ENCODE results near the gene FAM234B.
A peak's percentile ranks its signal among the peaks of the same experiment; 100 is the strongest.

FAM234B gene

GRCh38 chr12:13103391-13104033 is 59.3 kb downstream of the FAM234B start, which contains the start of gene GSG1:
Gene GSG1 (minus strand): TSS chr12:13103667. CDS start chr12:13103512, 155 bp downstream.
- H3K9me3 ChIP-seq (ENCODE audit: control insufficient read depth in 5 of 5, low read length in 5 of 5): peaks cover 0 to 3% (median 0%) of the 10 kb centered on the region in 5 donors
- no peaks in the 10 kb centered on the region for H3K36me3 ChIP-seq (ENCODE audit: control insufficient read depth in 5 of 5, insufficient read depth in 5 of 5, low read length in 5 of 5)
- H3K4me3 ChIP-seq (ENCODE audit: low read depth in 1 of 5, low read length in 5 of 5): peak within 1 kb of the TSS in 3 of 5 donors; percentile 3 to 64 (median 19)
- peak within 1 kb of the TSS in 4 of 5 donors; percentile 16 to 90 (median 90) for H3K9ac ChIP-seq (ENCODE audit: low read length in 5 of 5)
- H3K27me3 ChIP-seq (ENCODE audit: control insufficient read depth in 5 of 5, insufficient read depth in 4 of 5, low read length in 5 of 5): no peaks in the 10 kb centered on the region
- peaks cover 26 to 49% (median 44%) of the 10 kb centered on the region in 5 donors for H3K4me1 ChIP-seq (ENCODE audit: control insufficient read depth in 5 of 5, insufficient read depth in 5 of 5, low read length in 5 of 5)
- peak within 1 kb of the TSS; percentile 95 for H3K27ac ChIP-seq (ENCODE audit: low read depth, low read length)

GRCh38 chr12:13104409-13104808 is 60.2 kb downstream of the FAM234B start:
- Histone ChIP-seq H3K9ac (ENCODE audit: low read length in 5 of 5) (no peak overlapping the region), H3K27me3 (ENCODE audit: control insufficient read depth in 5 of 5, insufficient read depth in 4 of 5, low read length in 5 of 5) (no peaks in the 10 kb centered on the region), H3K4me3 (ENCODE audit: low read depth in 1 of 5, low read length in 5 of 5) (no peak overlapping the region), H3K9me3 (ENCODE audit: control insufficient read depth in 5 of 5, low read length in 5 of 5) (peaks cover 0 to 3% (median 0%) of the 10 kb centered on the region in 5 donors), H3K27ac (ENCODE audit: low read depth, low read length) (no peak overlapping the region), H3K4me1 (ENCODE audit: control insufficient read depth in 5 of 5, insufficient read depth in 5 of 5, low read length in 5 of 5) (peaks cover 21 to 40% (median 36%) of the 10 kb centered on the region in 5 donors), H3K36me3 (ENCODE audit: control insufficient read depth in 5 of 5, insufficient read depth in 5 of 5, low read length in 5 of 5) (no peaks in the 10 kb centered on the region)

- H3K27me3 ChIP-seq (ENCODE audit: control insufficient read depth in 5 of 5, insufficient read depth in 4 of 5, low read length in 5 of 5): no peaks in the 10 kb centered on the region
- no peak overlapping the region for H3K4me3 ChIP-seq (ENCODE audit: low read depth in 1 of 5, low read length in 5 of 5)
- peaks cover 13 to 27% (median 22%) of the 10 kb centered on the region in 5 donors for H3K4me1 ChIP-seq (ENCODE audit: control insufficient read depth in 5 of 5, insufficient read depth in 5 of 5, low read length in 5 of 5)
- H3K9me3 ChIP-seq (ENCODE audit: control insufficient read depth in 5 of 5, low read length in 5 of 5): peaks cover 0 to 3% (median 0%) of the 10 kb centered on the region in 5 donors
- no peaks in the 10 kb centered on the region for H3K36me3 ChIP-seq (ENCODE audit: control insufficient read depth in 5 of 5, insufficient read depth in 5 of 5, low read length in 5 of 5)
- H3K27ac ChIP-seq (ENCODE audit: low read depth, low read length): no peak overlapping the region
- H3K9ac ChIP-seq (ENCODE audit: low read length in 5 of 5): no peak overlapping the region
These were observed 61.6 kb downstream of the FAM234B start for GRCh38 chr12:13105781-13106180.

GRCh38 chr12:13106666-13107065 is 62.5 kb downstream of the FAM234B start:
- no peaks in the 10 kb centered on the region for H3K27me3 ChIP-seq (ENCODE audit: control insufficient read depth in 5 of 5, insufficient read depth in 4 of 5, low read length in 5 of 5)
- H3K9me3 ChIP-seq (ENCODE audit: control insufficient read depth in 5 of 5, low read length in 5 of 5): peaks cover 0 to 3% (median 0%) of the 10 kb centered on the region in 5 donors
- no peaks in the 10 kb centered on the region for H3K36me3 ChIP-seq (ENCODE audit: control insufficient read depth in 5 of 5, insufficient read depth in 5 of 5, low read length in 5 of 5)
- no peak overlapping the region for H3K4me3 ChIP-seq (ENCODE audit: low read depth in 1 of 5, low read length in 5 of 5)
- peaks cover 13 to 22% (median 18%) of the 10 kb centered on the region in 5 donors for H3K4me1 ChIP-seq (ENCODE audit: control insufficient read depth in 5 of 5, insufficient read depth in 5 of 5, low read length in 5 of 5)
- no peak overlapping the region for H3K9ac ChIP-seq (ENCODE audit: low read length in 5 of 5)
- no peak overlapping the region for H3K27ac ChIP-seq (ENCODE audit: low read depth, low read length)

GRCh38 chr12:13112968-13113367 is 68.8 kb downstream of the FAM234B start:
- Histone ChIP-seq H3K27me3 (ENCODE audit: control insufficient read depth in 5 of 5, insufficient read depth in 4 of 5, low read length in 5 of 5) (no peaks in the 10 kb centered on the region), H3K4me1 (ENCODE audit: control insufficient read depth in 5 of 5, insufficient read depth in 5 of 5, low read length in 5 of 5) (peaks cover 0 to 32% (median 12%) of the 10 kb centered on the region in 5 donors), H3K4me3 (ENCODE audit: low read depth in 1 of 5, low read length in 5 of 5) (no peak overlapping the region), H3K9ac (ENCODE audit: low read length in 5 of 5) (no peak overlapping the region), H3K36me3 (ENCODE audit: control insufficient read depth in 5 of 5, insufficient read depth in 5 of 5, low read length in 5 of 5) (no peaks in the 10 kb centered on the region), H3K9me3 (ENCODE audit: control insufficient read depth in 5 of 5, low read length in 5 of 5) (peaks cover 0 to 5% (median 2%) of the 10 kb centered on the region in 5 donors), H3K27ac (ENCODE audit: low read depth, low read length) (no peak overlapping the region)

GRCh38 chr12:13114251-13115052 is 70.3 kb downstream of the FAM234B start:
- H3K27ac ChIP-seq (ENCODE audit: low read depth, low read length): no peak overlapping the region
- H3K9ac ChIP-seq (ENCODE audit: low read length in 5 of 5): no peak overlapping the region
- no peaks in the 10 kb centered on the region for H3K27me3 ChIP-seq (ENCODE audit: control insufficient read depth in 5 of 5, insufficient read depth in 4 of 5, low read length in 5 of 5)
- peaks cover 0 to 4% (median 0%) of the 10 kb centered on the region in 5 donors for H3K9me3 ChIP-seq (ENCODE audit: control insufficient read depth in 5 of 5, low read length in 5 of 5)
- peaks cover 0 to 37% (median 17%) of the 10 kb centered on the region in 5 donors for H3K4me1 ChIP-seq (ENCODE audit: control insufficient read depth in 5 of 5, insufficient read depth in 5 of 5, low read length in 5 of 5)
- peak overlapping the region; percentile 4 to 50 (median 17) for H3K4me3 ChIP-seq (ENCODE audit: low read depth in 1 of 5, low read length in 5 of 5)
- no peaks in the 10 kb centered on the region for H3K36me3 ChIP-seq (ENCODE audit: control insufficient read depth in 5 of 5, insufficient read depth in 5 of 5, low read length in 5 of 5)

GRCh38 chr12:13116259-13116658 is 72.1 kb downstream of the FAM234B start:
- Histone ChIP-seq H3K4me3 (ENCODE audit: low read depth in 1 of 5, low read length in 5 of 5) (no peak overlapping the region), H3K27ac (ENCODE audit: low read depth, low read length) (no peak overlapping the region), H3K36me3 (ENCODE audit: control insufficient read depth in 5 of 5, insufficient read depth in 5 of 5, low read length in 5 of 5) (no peaks in the 10 kb centered on the region), H3K4me1 (ENCODE audit: control insufficient read depth in 5 of 5, insufficient read depth in 5 of 5, low read length in 5 of 5) (peaks cover 0 to 39% (median 22%) of the 10 kb centered on the region in 5 donors), H3K9ac (ENCODE audit: low read length in 5 of 5) (no peak overlapping the region), H3K9me3 (ENCODE audit: control insufficient read depth in 5 of 5, low read length in 5 of 5) (peaks cover 0 to 4% (median 0%) of the 10 kb centered on the region in 5 donors), H3K27me3 (ENCODE audit: control insufficient read depth in 5 of 5, insufficient read depth in 4 of 5, low read length in 5 of 5) (no peaks in the 10 kb centered on the region)

GRCh38 chr12:13117029-13117428 is 72.8 kb downstream of the FAM234B start:
- Histone ChIP-seq H3K36me3 (ENCODE audit: control insufficient read depth in 5 of 5, insufficient read depth in 5 of 5, low read length in 5 of 5) (no peaks in the 10 kb centered on the region), H3K27ac (ENCODE audit: low read depth, low read length) (no peak overlapping the region), H3K27me3 (ENCODE audit: control insufficient read depth in 5 of 5, insufficient read depth in 4 of 5, low read length in 5 of 5) (no peaks in the 10 kb centered on the region), H3K4me1 (ENCODE audit: control insufficient read depth in 5 of 5, insufficient read depth in 5 of 5, low read length in 5 of 5) (peaks cover 0 to 39% (median 22%) of the 10 kb centered on the region in 5 donors), H3K9ac (ENCODE audit: low read length in 5 of 5) (no peak overlapping the region), H3K4me3 (ENCODE audit: low read depth in 1 of 5, low read length in 5 of 5) (no peak overlapping the region), H3K9me3 (ENCODE audit: control insufficient read depth in 5 of 5, low read length in 5 of 5) (peaks cover 0 to 1% (median 0%) of the 10 kb centered on the region in 5 donors)

- Histone ChIP-seq H3K4me1 (ENCODE audit: control insufficient read depth in 5 of 5, insufficient read depth in 5 of 5, low read length in 5 of 5) (peaks cover 0 to 31% (median 15%) of the 10 kb centered on the region in 5 donors), H3K9me3 (ENCODE audit: control insufficient read depth in 5 of 5, low read length in 5 of 5) (no peaks in the 10 kb centered on the region), H3K27me3 (ENCODE audit: control insufficient read depth in 5 of 5, insufficient read depth in 4 of 5, low read length in 5 of 5) (no peaks in the 10 kb centered on the region), H3K27ac (ENCODE audit: low read depth, low read length) (no peak overlapping the region), H3K4me3 (ENCODE audit: low read depth in 1 of 5, low read length in 5 of 5) (no peak overlapping the region), H3K9ac (ENCODE audit: low read length in 5 of 5) (no peak overlapping the region), H3K36me3 (ENCODE audit: control insufficient read depth in 5 of 5, insufficient read depth in 5 of 5, low read length in 5 of 5) (no peaks in the 10 kb centered on the region)
These were observed 75.6 kb downstream of the FAM234B start for GRCh38 chr12:13119826-13120225.

- H3K36me3 ChIP-seq (ENCODE audit: control insufficient read depth in 5 of 5, insufficient read depth in 5 of 5, low read length in 5 of 5): no peaks in the 10 kb centered on the region
- peaks cover 0 to 31% (median 19%) of the 10 kb centered on the region in 5 donors for H3K4me1 ChIP-seq (ENCODE audit: control insufficient read depth in 5 of 5, insufficient read depth in 5 of 5, low read length in 5 of 5)
- no peaks in the 10 kb centered on the region for H3K9me3 ChIP-seq (ENCODE audit: control insufficient read depth in 5 of 5, low read length in 5 of 5)
- no peak overlapping the region for H3K9ac ChIP-seq (ENCODE audit: low read length in 5 of 5)
- no peak overlapping the region for H3K27ac ChIP-seq (ENCODE audit: low read depth, low read length)
- no peak overlapping the region for H3K4me3 ChIP-seq (ENCODE audit: low read depth in 1 of 5, low read length in 5 of 5)
- no peaks in the 10 kb centered on the region for H3K27me3 ChIP-seq (ENCODE audit: control insufficient read depth in 5 of 5, insufficient read depth in 4 of 5, low read length in 5 of 5)
These were observed 76.2 kb downstream of the FAM234B start for GRCh38 chr12:13120413-13120812.

Data from subcutaneous abdominal adipose tissue (tissue), 5 donors.